Neuron (in vitro differentiated cells): ENCODE data around the gene MRPL14.

Source experiments
- H2AFZ ChIP-seq: one replicate; pipeline ENCODE4 v1.6.1; 2013; ENCODE audit warnings: low read depth, mild to moderate bottlenecking, inconsistent platforms, low read length, moderate library complexity
- H3K27me3 ChIP-seq: one replicate; pipeline ENCODE4 v1.6.1; 2013; ENCODE audit warnings: low read length; ENCODE audit not compliant: insufficient read depth
- H3K36me3 ChIP-seq: one replicate; pipeline ENCODE4 v1.6.1; 2013; ENCODE audit warnings: low read length; ENCODE audit not compliant: insufficient read depth
- H3K4me1 ChIP-seq: one replicate; pipeline ENCODE4 v1.6.1; 2013; ENCODE audit warnings: low read length; ENCODE audit not compliant: insufficient read depth
- H3K4me3 ChIP-seq: 2 replicates; pipeline ENCODE4 v1.5.1; 2013; ENCODE audit warnings: mild to moderate bottlenecking, low read length, moderate library complexity
- H3K9me3 ChIP-seq: one replicate; pipeline ENCODE4 v1.6.1; 2013; ENCODE audit warnings: low read length

The MRPL14 gene

GRCh38 chr6:44127186-44128019, at the start of gene MRPL14, which contains the start of gene TMEM63B:
TSS of gene MRPL14 (minus strand) at chr6:44127452. CDS start at chr6:44116611, 10,841 bp downstream.
TSS of gene TMEM63B (plus strand) at chr6:44127554. CDS start at chr6:44134585, 7,031 bp downstream.
- Histone ChIP-seq H3K4me3 (peak within 1 kb of the TSS; percentile 86), H3K9me3 (no peaks in the 10 kb centered on the region), H3K36me3 (peaks cover 3% of the 10 kb centered on the region), H2AFZ (peak within 1 kb of the TSS; percentile 88), H3K27me3 (no peaks in the 10 kb centered on the region), H3K4me1 (peaks cover 38% of the 10 kb centered on the region)

DNA sequence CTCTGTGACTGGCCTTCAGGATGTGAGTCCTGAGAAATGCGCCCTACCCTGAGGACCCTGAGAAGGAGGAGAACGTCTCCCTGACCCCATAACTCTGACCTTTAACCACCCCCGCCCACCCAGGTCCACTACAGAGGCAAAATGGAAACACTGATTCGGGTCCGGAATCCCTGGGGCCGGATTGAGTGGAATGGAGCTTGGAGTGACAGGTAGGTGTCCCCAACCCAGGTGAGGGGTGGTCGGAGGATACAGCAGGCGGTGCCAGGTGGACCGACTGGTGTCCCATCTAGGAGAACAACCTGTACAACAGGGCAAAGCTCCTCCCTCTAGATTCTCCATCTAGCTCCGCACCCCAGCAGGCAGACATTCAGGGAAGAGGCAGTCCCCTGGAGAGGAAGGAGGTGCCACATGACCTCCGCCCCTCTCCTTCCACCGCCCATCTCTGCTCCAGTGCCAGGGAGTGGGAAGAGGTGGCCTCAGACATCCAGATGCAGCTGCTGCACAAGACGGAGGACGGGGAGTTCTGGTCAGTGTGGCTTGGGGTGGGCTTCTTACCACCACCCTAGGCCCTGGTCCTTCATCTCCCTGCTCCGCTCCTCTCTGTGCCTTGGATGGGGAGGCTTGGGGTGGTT, 49.0 kb upstream of the MRPL14 start:
- H2AFZ ChIP-seq = no peak overlapping the region

DNA sequence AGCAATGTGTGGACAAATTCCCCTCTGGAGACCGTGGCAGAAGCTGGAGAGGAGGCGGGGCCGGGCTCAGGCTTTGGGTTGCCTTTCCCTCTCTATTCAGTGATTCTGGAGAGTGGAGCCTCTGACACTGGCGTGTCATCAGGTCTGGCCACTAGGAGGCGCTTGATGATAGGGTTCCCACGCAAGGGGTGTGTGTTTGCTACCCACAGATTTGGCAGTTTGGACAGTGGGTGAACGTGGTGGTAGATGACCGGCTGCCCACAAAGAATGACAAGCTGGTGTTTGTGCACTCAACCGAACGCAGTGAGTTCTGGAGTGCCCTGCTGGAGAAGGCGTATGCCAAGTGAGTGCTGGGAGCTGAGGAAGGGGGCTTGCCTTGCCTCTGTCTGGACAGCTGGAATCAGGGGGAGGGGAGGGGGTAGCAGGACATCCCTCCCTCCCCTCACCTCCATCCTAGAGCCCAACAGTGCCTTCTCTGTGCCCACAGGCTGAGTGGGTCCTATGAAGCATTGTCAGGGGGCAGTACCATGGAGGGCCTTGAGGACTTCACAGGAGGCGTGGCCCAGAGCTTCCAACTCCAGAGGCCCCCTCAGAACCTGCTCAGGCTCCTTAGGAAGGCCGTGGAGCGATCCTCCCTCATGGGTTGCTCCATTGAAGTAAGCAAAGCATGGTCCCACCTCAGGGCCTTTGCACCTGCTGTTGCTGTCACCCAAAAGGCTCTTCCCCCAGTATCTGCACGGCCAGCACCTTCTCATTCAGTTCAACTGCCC, 45.7 kb upstream of the MRPL14 start:
- Histone ChIP-seq H3K4me3 (no peak overlapping the region), H3K4me1 (no peaks in the 10 kb centered on the region), H2AFZ (no peak overlapping the region), H3K9me3 (no peaks in the 10 kb centered on the region), H3K27me3 (peaks cover 10% of the 10 kb centered on the region), H3K36me3 (no peaks in the 10 kb centered on the region)

More for the DNA sequence above, 49.0 kb upstream of the MRPL14 start:
- no peaks in the 10 kb centered on the region for H3K4me1 ChIP-seq
- H3K27me3 ChIP-seq = peaks cover 1% of the 10 kb centered on the region
- H3K4me3 ChIP-seq = no peak overlapping the region
- no peaks in the 10 kb centered on the region for H3K36me3 ChIP-seq
- H3K9me3 ChIP-seq = no peaks in the 10 kb centered on the region

DNA sequence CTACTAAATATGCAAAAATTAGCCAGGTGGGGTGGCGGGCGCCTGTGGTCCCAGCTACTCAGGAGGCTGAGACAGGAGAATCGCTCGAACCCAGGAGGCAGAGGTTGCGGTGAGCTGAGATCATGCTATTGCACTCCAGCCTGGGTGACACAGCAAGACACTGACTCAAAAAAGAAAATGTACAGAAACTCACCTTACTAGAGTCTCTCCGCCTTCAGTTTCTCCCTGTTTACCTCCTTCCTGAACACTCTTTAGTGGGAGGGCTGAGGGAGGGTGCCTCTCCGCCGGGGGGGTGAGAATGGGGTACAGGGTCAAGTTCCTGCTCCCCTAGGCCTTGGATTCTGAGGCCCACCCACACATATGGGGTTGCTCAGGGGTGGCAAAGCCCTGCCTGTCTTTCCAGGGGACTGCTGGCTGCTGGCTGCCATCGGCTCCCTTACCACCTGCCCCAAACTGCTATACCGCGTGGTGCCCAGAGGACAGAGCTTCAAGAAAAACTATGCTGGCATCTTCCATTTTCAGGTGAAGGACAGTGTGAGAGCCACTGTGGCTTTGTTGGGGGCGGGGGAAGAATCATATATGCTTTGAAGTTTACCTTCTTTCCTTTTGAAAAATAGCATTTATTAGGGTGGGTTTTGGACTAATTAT, 44.8 kb upstream of the MRPL14 start:
- Histone ChIP-seq H3K4me1 (no peaks in the 10 kb centered on the region), H3K36me3 (no peaks in the 10 kb centered on the region)

DNA sequence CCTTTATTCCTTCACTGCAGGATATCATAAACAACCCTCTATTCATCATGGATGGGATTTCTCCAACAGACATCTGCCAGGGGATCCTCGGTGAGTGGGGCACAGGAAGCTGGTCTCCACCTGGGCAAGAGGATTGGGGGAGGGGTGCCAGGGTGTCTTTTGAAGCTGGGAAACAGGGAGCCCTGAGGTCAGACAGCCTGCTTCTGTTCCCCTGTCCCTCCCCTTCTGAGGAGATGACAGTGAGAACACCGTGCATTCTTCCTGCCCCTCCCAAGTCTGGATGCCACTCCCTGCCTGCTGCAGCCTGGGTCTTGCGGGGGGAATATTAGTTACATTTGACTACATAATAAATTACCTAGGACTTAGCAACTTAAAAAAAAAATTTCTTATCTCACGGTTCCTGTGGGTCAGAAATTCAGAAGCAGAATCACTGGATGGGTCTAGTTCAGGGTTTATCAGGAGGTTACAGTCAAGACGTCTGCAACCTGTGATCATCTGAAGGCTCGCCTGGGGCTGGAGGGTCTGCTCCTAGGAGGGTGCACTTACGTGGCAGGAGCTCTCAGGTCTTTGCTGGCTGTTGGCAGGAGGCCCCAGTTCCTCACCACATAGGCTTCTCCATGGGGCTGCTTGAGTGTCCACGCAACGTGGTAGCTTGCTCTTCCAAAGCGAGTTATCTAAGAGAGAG, 42.8 kb upstream of the MRPL14 start:
- Histone ChIP-seq H2AFZ (no peak overlapping the region), H3K4me3 (no peak overlapping the region), H3K36me3 (no peaks in the 10 kb centered on the region), H3K4me1 (no peaks in the 10 kb centered on the region), H3K27me3 (peaks cover 12% of the 10 kb centered on the region), H3K9me3 (no peaks in the 10 kb centered on the region)

More for the DNA sequence above, 44.8 kb upstream of the MRPL14 start:
- no peaks in the 10 kb centered on the region for H3K9me3 ChIP-seq
- no peak overlapping the region for H2AFZ ChIP-seq
- H3K27me3 ChIP-seq = peaks cover 10% of the 10 kb centered on the region
- no peak overlapping the region for H3K4me3 ChIP-seq

- H2AFZ ChIP-seq = no peak overlapping the region
- H3K4me3 ChIP-seq = no peak overlapping the region
- no peaks in the 10 kb centered on the region for H3K36me3 ChIP-seq
- peaks cover 12% of the 10 kb centered on the region for H3K27me3 ChIP-seq
- no peaks in the 10 kb centered on the region for H3K4me1 ChIP-seq
- H3K9me3 ChIP-seq = no peaks in the 10 kb centered on the region
Observed at GRCh38 chr6:44169154-44169553, 41.9 kb upstream of the MRPL14 start.

GRCh38 chr6:44167567-44167966, 40.3 kb upstream of the MRPL14 start:
- peaks cover 8% of the 10 kb centered on the region for H3K4me1 ChIP-seq
- no peak overlapping the region for H3K4me3 ChIP-seq
- no peaks in the 10 kb centered on the region for H3K9me3 ChIP-seq
- H3K36me3 ChIP-seq = no peaks in the 10 kb centered on the region
- H2AFZ ChIP-seq = no peak overlapping the region
- peaks cover 12% of the 10 kb centered on the region for H3K27me3 ChIP-seq

DNA sequence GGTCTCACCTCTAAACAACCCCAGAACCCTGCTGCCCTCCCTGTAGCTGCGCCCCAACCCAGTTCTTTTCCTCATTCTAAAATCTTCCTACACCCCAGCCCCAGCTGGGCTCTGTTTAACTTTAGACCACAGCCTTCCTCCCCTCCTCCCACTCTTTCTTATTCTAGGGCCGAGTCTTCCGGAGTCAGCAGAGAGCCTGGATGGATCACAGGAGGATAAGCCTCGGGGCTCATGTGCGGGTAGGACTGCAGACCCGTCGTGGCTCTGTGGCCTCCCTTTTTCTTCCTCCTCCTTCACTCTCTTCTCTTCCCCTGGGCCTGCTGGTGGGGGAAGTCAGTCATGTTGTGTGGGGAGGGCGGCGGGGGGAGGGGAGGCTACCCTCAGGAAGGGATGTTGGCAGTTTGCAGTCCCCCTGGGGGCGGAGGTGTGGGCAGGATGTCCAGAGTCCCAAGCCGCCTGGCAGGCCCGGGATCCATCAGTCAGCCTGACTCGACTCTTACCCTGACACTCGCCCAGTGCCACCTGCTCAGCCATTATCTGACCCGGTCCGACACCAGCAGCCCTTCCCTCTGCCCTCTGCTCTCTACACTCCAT, 39.4 kb upstream of the MRPL14 start:
- no peak overlapping the region for H2AFZ ChIP-seq
- no peaks in the 10 kb centered on the region for H3K36me3 ChIP-seq
- H3K4me1 ChIP-seq = peaks cover 8% of the 10 kb centered on the region
- no peaks in the 10 kb centered on the region for H3K9me3 ChIP-seq
- no peak overlapping the region for H3K4me3 ChIP-seq
- H3K27me3 ChIP-seq = peaks cover 12% of the 10 kb centered on the region

DNA sequence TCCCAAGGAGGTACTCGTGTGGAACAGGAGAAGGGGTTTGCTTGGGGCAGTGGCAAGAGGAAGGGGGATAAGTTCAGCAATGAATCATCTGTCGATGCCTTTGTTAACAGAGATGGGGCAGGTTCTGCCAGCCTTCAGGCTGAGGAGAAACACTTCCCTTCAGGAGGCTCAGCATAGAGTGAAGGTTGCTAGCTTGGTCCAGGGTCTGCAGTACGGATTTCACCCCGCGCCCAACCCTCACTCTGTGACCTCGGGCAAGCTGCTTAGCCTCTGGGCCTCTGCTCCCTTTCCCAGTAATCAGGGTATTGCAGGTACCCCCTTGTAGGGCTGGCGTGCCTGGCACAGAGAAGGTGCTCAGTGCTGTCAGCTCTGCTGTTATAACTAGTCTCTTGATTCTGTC, 38.9 kb upstream of the MRPL14 start:
- Histone ChIP-seq H2AFZ (no peak overlapping the region), H3K27me3 (peaks cover 10% of the 10 kb centered on the region), H3K9me3 (no peaks in the 10 kb centered on the region), H3K4me1 (peaks cover 8% of the 10 kb centered on the region), H3K36me3 (no peaks in the 10 kb centered on the region), H3K4me3 (no peak overlapping the region)

DNA sequence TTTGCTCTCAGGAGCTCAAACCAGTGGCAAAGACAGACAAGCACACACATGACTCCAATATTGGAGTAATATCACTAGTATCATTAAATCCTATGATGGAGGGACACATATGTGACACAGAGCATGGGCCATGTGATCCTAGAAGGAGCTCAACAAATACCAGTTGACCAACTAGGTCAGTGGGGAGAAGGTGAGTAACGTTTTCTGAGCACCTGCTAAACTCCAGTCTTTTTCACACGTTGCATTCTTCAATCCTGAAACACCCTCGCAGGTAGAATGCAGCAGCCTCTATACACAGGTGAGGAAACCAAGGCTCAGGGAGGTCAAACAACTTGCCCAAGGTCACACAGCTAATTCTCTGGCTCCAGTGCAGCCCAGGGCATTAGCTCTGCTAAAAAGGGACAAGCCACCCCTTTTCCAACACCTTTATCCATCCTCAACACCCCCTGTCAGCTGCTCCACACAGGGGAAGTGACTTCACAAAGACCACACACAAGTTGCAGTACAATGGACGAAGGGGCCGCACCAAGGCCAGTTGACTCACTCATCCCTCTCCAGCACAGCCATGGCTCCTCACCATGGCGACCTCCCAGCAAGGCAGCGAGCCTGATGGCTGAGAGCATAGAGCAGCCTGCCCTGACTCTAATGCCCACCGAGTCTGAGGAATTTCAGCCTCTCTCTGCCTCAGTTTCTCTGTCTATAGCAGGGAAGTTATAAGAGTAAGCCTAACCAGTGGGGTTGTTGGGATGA, 35.8 kb upstream of the MRPL14 start:
- peaks cover 2% of the 10 kb centered on the region for H3K27me3 ChIP-seq
- no peaks in the 10 kb centered on the region for H3K9me3 ChIP-seq
- no peak overlapping the region for H2AFZ ChIP-seq
- H3K36me3 ChIP-seq = no peaks in the 10 kb centered on the region
- peaks cover 8% of the 10 kb centered on the region for H3K4me1 ChIP-seq
- H3K4me3 ChIP-seq = no peak overlapping the region

GRCh38 chr6:44161997-44162338, 34.7 kb upstream of the MRPL14 start:
- Histone ChIP-seq H3K27me3 (peaks cover 1% of the 10 kb centered on the region), H2AFZ (no peak overlapping the region), H3K4me1 (peaks cover 8% of the 10 kb centered on the region), H3K4me3 (no peak overlapping the region), H3K36me3 (no peaks in the 10 kb centered on the region), H3K9me3 (no peaks in the 10 kb centered on the region)
